ENCODE results near the gene ARL6IP5.

The ARL6IP5 gene

DNA sequence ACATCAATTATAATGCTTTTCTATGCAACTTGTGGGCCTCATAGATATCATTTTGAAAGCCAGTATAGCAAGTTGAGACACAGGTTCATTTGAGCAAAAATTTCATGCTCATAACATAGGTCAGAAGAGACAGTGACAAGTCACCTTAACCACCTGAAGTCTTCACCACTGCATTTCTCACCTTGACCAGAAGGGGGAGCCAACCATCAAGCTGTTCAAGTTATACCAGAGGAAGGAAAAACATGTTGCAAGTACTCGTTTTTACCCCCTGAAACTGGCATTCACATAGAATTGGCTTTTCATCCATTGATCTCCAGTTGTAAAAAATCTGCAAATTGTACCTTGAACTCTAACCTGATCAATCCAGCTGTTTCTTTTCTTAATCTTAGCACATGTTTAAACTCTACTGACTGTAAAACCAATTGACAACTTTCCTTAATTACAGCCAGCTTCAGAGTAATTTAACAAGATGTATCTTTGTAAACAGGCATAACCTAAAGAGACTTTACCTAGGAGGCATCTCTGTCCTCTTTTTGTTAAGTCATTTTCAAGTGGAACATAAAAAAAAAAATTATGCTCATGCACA lies 36.2 kb downstream of the ARL6IP5 start:
- DNase-seq: peak; percentile 76
- no peak overlapping the region for H3K27ac ChIP-seq
- no peaks in the 10 kb centered on the region for H3K27me3 ChIP-seq (replicated peaks)
- no peak overlapping the region for H3K4me3 ChIP-seq (ENCODE audit: low read depth, low read length)
- in situ Hi-C loops (cut with HindIII; ENCODE audit: low pct_ligation_motif_present, low sequenced_read_pairs): no loop called here
- H3K36me3 ChIP-seq (replicated peaks): no peaks in the 10 kb centered on the region
- TF ChIP-seq, protein P1, sequence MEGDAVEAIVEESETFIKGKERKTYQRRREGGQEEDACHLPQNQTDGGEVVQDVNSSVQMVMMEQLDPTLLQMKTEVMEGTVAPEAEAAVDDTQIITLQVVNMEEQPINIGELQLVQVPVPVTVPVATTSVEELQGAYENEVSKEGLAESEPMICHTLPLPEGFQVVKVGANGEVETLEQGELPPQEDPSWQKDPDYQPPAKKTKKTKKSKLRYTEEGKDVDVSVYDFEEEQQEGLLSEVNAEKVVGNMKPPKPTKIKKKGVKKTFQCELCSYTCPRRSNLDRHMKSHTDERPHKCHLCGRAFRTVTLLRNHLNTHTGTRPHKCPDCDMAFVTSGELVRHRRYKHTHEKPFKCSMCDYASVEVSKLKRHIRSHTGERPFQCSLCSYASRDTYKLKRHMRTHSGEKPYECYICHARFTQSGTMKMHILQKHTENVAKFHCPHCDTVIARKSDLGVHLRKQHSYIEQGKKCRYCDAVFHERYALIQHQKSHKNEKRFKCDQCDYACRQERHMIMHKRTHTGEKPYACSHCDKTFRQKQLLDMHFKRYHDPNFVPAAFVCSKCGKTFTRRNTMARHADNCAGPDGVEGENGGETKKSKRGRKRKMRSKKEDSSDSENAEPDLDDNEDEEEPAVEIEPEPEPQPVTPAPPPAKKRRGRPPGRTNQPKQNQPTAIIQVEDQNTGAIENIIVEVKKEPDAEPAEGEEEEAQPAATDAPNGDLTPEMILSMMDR (IDR thresholded peaks at IDR 0.05; ENCODE audit: low read depth, low read length, missing control alignments): peak; percentile 95

DNA sequence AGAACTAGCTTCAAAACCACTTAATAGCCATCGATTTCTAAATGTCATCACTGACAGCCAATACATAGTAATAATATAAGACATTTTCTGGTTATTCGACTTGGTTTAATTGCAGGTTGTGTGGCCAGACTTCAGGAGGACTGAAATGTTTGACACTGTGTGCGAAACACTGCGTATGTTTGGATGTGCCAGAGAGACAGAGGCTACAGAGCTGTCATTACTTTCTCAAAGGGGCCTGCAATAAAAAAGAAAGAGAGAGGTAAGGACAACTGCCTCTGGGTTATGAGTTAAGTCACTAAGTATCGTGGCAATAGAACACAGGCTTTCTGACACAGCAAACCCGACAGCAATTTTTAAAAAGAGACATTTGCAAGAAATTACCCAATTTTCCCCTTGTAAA lies 36.8 kb downstream of the ARL6IP5 start:
- Histone ChIP-seq H3K36me3 (replicated peaks) (no peaks in the 10 kb centered on the region), H3K27me3 (replicated peaks) (no peaks in the 10 kb centered on the region), H3K4me3 (ENCODE audit: low read depth, low read length) (no peak overlapping the region), H3K27ac (no peak overlapping the region)
- no peak for DNase-seq
- in situ Hi-C loops (cut with HindIII; ENCODE audit: low pct_ligation_motif_present, low sequenced_read_pairs): no loop called here
- TF ChIP-seq, protein P1 (IDR thresholded peaks at IDR 0.05; ENCODE audit: low read depth, low read length, missing control alignments): no peak

DNA sequence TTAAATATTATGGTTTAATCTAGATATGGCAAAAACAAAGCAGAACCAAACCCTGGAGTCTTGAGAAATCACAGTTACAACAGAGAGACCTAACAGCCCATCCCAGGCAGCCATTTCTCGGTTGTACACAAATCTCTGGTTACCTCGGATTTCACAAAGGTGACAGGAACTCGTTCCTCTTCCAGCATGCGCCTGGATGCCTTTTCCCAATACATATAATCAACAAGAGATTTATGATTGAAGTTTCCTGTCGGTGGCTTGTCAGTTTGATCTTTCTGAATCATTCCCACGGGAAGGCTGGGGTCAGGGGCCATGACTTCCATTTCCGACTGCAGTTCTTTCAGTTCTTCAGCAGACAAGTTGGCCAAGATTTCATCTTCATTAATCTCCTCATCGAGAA lies 37.2 kb downstream of the ARL6IP5 start:
- Histone ChIP-seq H3K4me3 (ENCODE audit: low read depth, low read length) (no peak overlapping the region), H3K36me3 (replicated peaks) (no peaks in the 10 kb centered on the region), H3K27me3 (replicated peaks) (no peaks in the 10 kb centered on the region), H3K27ac (no peak overlapping the region)
- in situ Hi-C loops (cut with HindIII; ENCODE audit: low pct_ligation_motif_present, low sequenced_read_pairs): no loop called here
- no peak for DNase-seq
- TF ChIP-seq, protein P1 (IDR thresholded peaks at IDR 0.05; ENCODE audit: low read depth, low read length, missing control alignments): no peak

- no peaks in the 10 kb centered on the region for H3K27me3 ChIP-seq (replicated peaks)
- H3K27ac ChIP-seq: no peak within 1 kb of the TSS
- no peak for DNase-seq
- H3K4me3 ChIP-seq (ENCODE audit: low read depth, low read length): no peak within 1 kb of the TSS
- TF ChIP-seq, protein P1 (IDR thresholded peaks at IDR 0.05; ENCODE audit: low read depth, low read length, missing control alignments): no peak
- in situ Hi-C loops (cut with HindIII; ENCODE audit: low pct_ligation_motif_present, low sequenced_read_pairs): no loop called here
- H3K36me3 ChIP-seq (replicated peaks): no peaks in the 10 kb centered on the region
Observed at GRCh38 chr3:69122403-69122802, 37.7 kb downstream of the ARL6IP5 start, which contains the start of gene LMOD3. Gene LMOD3, minus strand, starts transcription at chr3:69122595. Its CDS starts 209 bp downstream, at chr3:69122386.

- TF ChIP-seq, protein P1 (IDR thresholded peaks at IDR 0.05; ENCODE audit: low read depth, low read length, missing control alignments): no peak
- H3K27ac ChIP-seq: no peak overlapping the region
- in situ Hi-C loops (cut with HindIII; ENCODE audit: low pct_ligation_motif_present, low sequenced_read_pairs): no loop called here
- H3K36me3 ChIP-seq (replicated peaks): no peaks in the 10 kb centered on the region
- H3K4me3 ChIP-seq (ENCODE audit: low read depth, low read length): no peak overlapping the region
- DNase-seq: no peak
- H3K27me3 ChIP-seq (replicated peaks): no peaks in the 10 kb centered on the region
Observed at GRCh38 chr3:69126216-69126615, 41.5 kb downstream of the ARL6IP5 start.

GRCh38 chr3:69126999-69127398 lies 42.3 kb downstream of the ARL6IP5 start:
- in situ Hi-C loops (cut with HindIII; ENCODE audit: low pct_ligation_motif_present, low sequenced_read_pairs): no loop called here
- no peak overlapping the region for H3K4me3 ChIP-seq (ENCODE audit: low read depth, low read length)
- TF ChIP-seq, protein P1 (IDR thresholded peaks at IDR 0.05; ENCODE audit: low read depth, low read length, missing control alignments): no peak

More at GRCh38 chr3:69126999-69127398, 42.3 kb downstream of the ARL6IP5 start:
- Histone ChIP-seq H3K27me3 (replicated peaks) (no peaks in the 10 kb centered on the region), H3K27ac (no peak overlapping the region), H3K36me3 (replicated peaks) (no peaks in the 10 kb centered on the region)
- no peak for DNase-seq
